Endothelial cell of umbilical vein (primary cell): ENCODE measurements around the gene COL23A1. TPM values are rescaled to one million over a fixed set of nuclear protein-coding genes. Genes with fewer than 3 reads are reported as not detected.

ENCODE experiments used
- BruUV-seq: library from RNA; stranded (reverse); fragments of 400-500 nt; replicated peaks from 2 replicates; lab custom pipeline; 2021; lab: Mats Ljungman, UMichigan
- CTCF ChIA-PET: fragments of 300-600, 350-600 bp; sonication (Branson Sonifier 250); formaldehyde crosslinking; loops from one replicate; lab custom pipeline; 2021; ENCODE audit warnings: antibody characterized with exemption, inconsistent platforms; lab: Charles Lee
- POLR2A ChIA-PET: fragments of 300-600, 350-600 bp; sonication (Branson Sonifier 250); formaldehyde crosslinking; loops from one replicate; lab custom pipeline; 2021; ENCODE audit warnings: antibody characterized with exemption, inconsistent platforms; lab: Charles Lee
- DNase-seq: peaks from one replicate; pipeline ENCODE4 v3.0.0-alpha.2; 2011; ENCODE audit warnings: low read depth, low spot score
- FAIRE-seq: peaks from 2 replicates; lab custom pipeline; 2011; peaks lifted over from hg19 to GRCh38; lab: Jason Lieb, UNC
- H2AFZ ChIP-seq: 2 replicates; pipeline ENCODE4 v1.6.0; 2012; ENCODE audit warnings: low read depth, low read length, control low read depth, inconsistent platforms
- H3K27ac ChIP-seq: 2 replicates; pipeline ENCODE4 v1.5.1; 2011; ENCODE audit warnings: low read depth, mild to moderate bottlenecking, control low read depth, low read length, moderate library complexity; ENCODE audit not compliant: insufficient read depth
- H3K27me3 ChIP-seq, 2 experiments: 2 replicates each; pipeline versions ENCODE4 v1.6.0 to v1.6.1; 2011; ENCODE audit warnings: low read length in 2 of 2, mixed read lengths in 1 of 2; ENCODE audit not compliant: control insufficient read depth in 2 of 2, insufficient read depth in 2 of 2
- H3K36me3 ChIP-seq, 2 experiments: 2 replicates in 1 of 2; 3 replicates in 1 of 2; pipeline ENCODE4 v1.5.1; 2011; ENCODE audit warnings: low read length in 2 of 2, mild to moderate bottlenecking in 1 of 2, moderate library complexity in 1 of 2; ENCODE audit not compliant: control insufficient read depth in 2 of 2, insufficient read depth in 2 of 2; ENCODE audit errors: extremely low read depth in 1 of 2
- H3K4me1 ChIP-seq: 3 replicates; pipeline ENCODE4 v1.5.1; 2011; ENCODE audit warnings: mild to moderate bottlenecking, low read length; ENCODE audit not compliant: control insufficient read depth, insufficient read depth; ENCODE audit errors: extremely low read depth
- H3K4me2 ChIP-seq: 2 replicates; pipeline ENCODE4 v1.6.1; 2011; ENCODE audit warnings: low read length, control low read depth, mixed read lengths; ENCODE audit not compliant: insufficient read depth
- H3K4me3 ChIP-seq, 3 experiments: fragments of 200-600 bp in 1 of 3; sonication (generic), shearing (Covaris generic) in 1 of 3; replicated peaks in 1 of 3; 2 replicates each; pipeline ENCODE4 v1.5.1; 2011 to 2016; ENCODE audit warnings: control low read depth in 3 of 3, low read length in 3 of 3, mild to moderate bottlenecking in 2 of 3, inconsistent platforms in 1 of 3, low read depth in 1 of 3, moderate library complexity in 1 of 3; ENCODE audit not compliant: insufficient read depth in 1 of 3
- H3K79me2 ChIP-seq: 2 replicates; pipeline ENCODE4 v1.6.0; 2012; ENCODE audit warnings: low read length, inconsistent platforms; ENCODE audit not compliant: control insufficient read depth, insufficient read depth
- H3K9ac ChIP-seq: replicated peaks from 2 replicates; pipeline ENCODE3; 2011; ENCODE audit warnings: low read length, control low read depth; ENCODE audit not compliant: insufficient read depth; ENCODE audit errors: extremely low read depth
- H3K9me1 ChIP-seq: replicated peaks from 3 replicates; pipeline ENCODE4 v1.6.0; 2011; ENCODE audit warnings: mild to moderate bottlenecking, low read length; ENCODE audit not compliant: control insufficient read depth, insufficient read depth; ENCODE audit errors: extremely low read depth
- H3K9me3 ChIP-seq: replicated peaks from 2 replicates; pipeline ENCODE4 v1.5.1; 2012; ENCODE audit warnings: low read length, inconsistent platforms; ENCODE audit not compliant: control insufficient read depth, insufficient read depth
- H4K20me1 ChIP-seq: replicated peaks from 2 replicates; pipeline ENCODE3; 2011; ENCODE audit warnings: mild to moderate bottlenecking, low read length; ENCODE audit not compliant: control insufficient read depth, insufficient read depth; ENCODE audit errors: extremely low read depth
- EZH2 ChIP-seq: IDR thresholded peaks from 2 replicates; pipeline ENCODE4 v1.6.1; 2012; ENCODE audit warnings: borderline replicate concordance, low read depth, mild to moderate bottlenecking, moderate library complexity, low read length, inconsistent platforms; ENCODE audit not compliant: severe bottlenecking
- FOS ChIP-seq: IDR thresholded peaks from 2 replicates; pipeline ENCODE4 v1.6.1; 2011; ENCODE audit warnings: mild to moderate bottlenecking, low read length, moderate library complexity, borderline replicate concordance; ENCODE audit not compliant: insufficient read depth
- GATA2 ChIP-seq: IDR thresholded peaks from 2 replicates; pipeline ENCODE4 v1.7.0; 2011; ENCODE audit warnings: low read depth, mild to moderate bottlenecking, moderate library complexity, mixed read lengths, low read length; ENCODE audit not compliant: insufficient read length, insufficient read depth
- JUN ChIP-seq: IDR thresholded peaks from 2 replicates; pipeline ENCODE4 v1.6.1; 2011; ENCODE audit warnings: borderline replicate concordance, low read depth; ENCODE audit not compliant: insufficient read length, insufficient read depth
- MYC ChIP-seq: IDR thresholded peaks from one replicate; pipeline ENCODE4 v1.6.1; 2011; ENCODE audit warnings: mild to moderate bottlenecking, low read depth, low read length
- POLR2A ChIP-seq: IDR thresholded peaks from 2 replicates; pipeline ENCODE4 v1.6.1; 2012; ENCODE audit warnings: low read depth, mild to moderate bottlenecking, control low read depth, low read length
- POLR2AphosphoS5 ChIP-seq: IDR thresholded peaks from 2 replicates; pipeline ENCODE4 v1.6.1; 2012; ENCODE audit warnings: low read depth, mild to moderate bottlenecking, control low read depth, low read length, moderate library complexity; ENCODE audit not compliant: insufficient read depth
- dilution Hi-C: fragments of 300-500 bp; cut with MboI; formaldehyde crosslinking; loops from one replicate; pipeline ENCODE4 v1.15.0; 2019; ENCODE audit warnings: low sequenced_read_pairs; ENCODE audit not compliant: extremely low pct_ligation_motif_present
- intact Hi-C: fragments of 100-400 bp; cut with micrococcal nuclease; formaldehyde crosslinking; loops from one replicate; pipeline ENCODE4 v1.10.0; 2022
- polyA plus RNA-seq, 4 experiments: library from polyadenylated mRNA; depleted of rRNA in 3 of 4; stranded (reverse) in 3 of 4; unstranded in 1 of 4; fragments of >200 nt; gene quantifications; 2 replicates each; pipeline versions ENCODE4 v1.2.1 to v1.2.3, GENCODE V29; 2011 to 2012; ENCODE audit warnings: missing spikeins in 1 of 4
- total RNA-seq: library from RNA; stranded (reverse); gene quantifications from 2 replicates; pipeline ENCODE4 v1.2.3, GENCODE V29; 2021
- TF ChIP-seq, protein P1 (sequence below): IDR thresholded peaks from 2 replicates; pipeline ENCODE4 v1.6.1; 2011; ENCODE audit not compliant: insufficient read depth, insufficient read length
- TF ChIP-seq, protein P2 (sequence below), 2 donors: IDR thresholded peaks; 1 replicate in 1 of 2; 2 replicates in 1 of 2; pipeline ENCODE4 v1.5.1; 2011; ENCODE audit warnings: low read length in 2 of 2, mild to moderate bottlenecking in 2 of 2, moderate library complexity in 2 of 2, control low read depth in 1 of 2, inconsistent platforms in 1 of 2, low read depth in 1 of 2; ENCODE audit not compliant: insufficient read depth in 1 of 2; ENCODE audit errors: extremely low read depth in 1 of 2

The COL23A1 gene
- total and polyA plus RNA-seq, 2 donors (not counting 3 experiments of a cell fraction or from before 2014, with no cell fraction given) = not detected

DNA sequence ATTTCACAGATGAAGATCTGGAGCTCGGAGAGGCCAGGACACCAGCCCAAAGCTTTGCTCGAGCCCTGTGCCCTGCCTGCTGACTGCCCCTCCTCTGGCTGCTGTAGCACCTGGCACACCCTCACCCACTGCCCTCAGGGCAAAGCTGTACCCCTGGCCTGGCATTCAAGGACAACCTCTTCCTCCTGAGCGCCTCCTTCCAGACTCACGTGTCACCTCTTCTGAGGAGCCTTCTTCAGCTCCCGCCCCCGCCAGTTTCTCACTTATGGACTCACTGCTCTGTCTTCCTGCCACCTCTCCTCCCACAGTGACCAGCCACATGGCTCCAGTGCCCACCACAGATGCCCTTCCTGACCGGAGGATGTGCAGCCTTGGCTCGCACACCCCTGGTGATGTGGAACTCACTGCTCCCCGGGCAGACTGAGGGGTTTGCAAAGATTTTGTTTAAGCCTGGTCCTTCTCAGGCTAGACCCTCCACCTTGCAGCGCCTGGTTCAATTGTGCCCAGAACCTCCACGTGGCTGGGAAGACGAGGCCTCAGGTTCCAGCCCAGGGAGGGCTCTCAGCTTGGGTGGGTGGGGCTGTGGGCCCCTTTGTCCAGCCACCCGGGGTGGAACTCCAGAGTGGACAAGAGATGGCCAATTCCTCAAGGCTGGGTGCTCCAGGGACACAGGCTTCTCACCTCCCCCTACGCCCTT, 311.0 kb downstream of the COL23A1 start:
- intact Hi-C loops (no loop called here), dilution Hi-C loops (no loop called here)
- Histone ChIP-seq H3K4me1 (no peaks in the 10 kb centered on the region), H3K27me3 (no peaks in the 10 kb centered on the region), H3K4me2 (no peak overlapping the region), H2AFZ (no peak overlapping the region), H3K9me1 (no peaks in the 10 kb centered on the region), H3K36me3 (no peaks in the 10 kb centered on the region), H4K20me1 (no peaks in the 10 kb centered on the region), H3K27ac (no peak overlapping the region), H3K79me2 (no peaks in the 10 kb centered on the region), H3K4me3 (no peak overlapping the region), H3K9me3 (peaks cover 3% of the 10 kb centered on the region), H3K9ac (no peak overlapping the region)
- TF ChIP-seq POLR2A = no peak
- no peak for TF ChIP-seq GATA2
- TF ChIP-seq, protein P1, sequence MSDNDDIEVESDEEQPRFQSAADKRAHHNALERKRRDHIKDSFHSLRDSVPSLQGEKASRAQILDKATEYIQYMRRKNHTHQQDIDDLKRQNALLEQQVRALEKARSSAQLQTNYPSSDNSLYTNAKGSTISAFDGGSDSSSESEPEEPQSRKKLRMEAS = no peak
- TF ChIP-seq POLR2AphosphoS5 = no peak
- TF ChIP-seq MYC = no peak
- TF ChIP-seq FOS = no peak
- TF ChIP-seq, protein P2, sequence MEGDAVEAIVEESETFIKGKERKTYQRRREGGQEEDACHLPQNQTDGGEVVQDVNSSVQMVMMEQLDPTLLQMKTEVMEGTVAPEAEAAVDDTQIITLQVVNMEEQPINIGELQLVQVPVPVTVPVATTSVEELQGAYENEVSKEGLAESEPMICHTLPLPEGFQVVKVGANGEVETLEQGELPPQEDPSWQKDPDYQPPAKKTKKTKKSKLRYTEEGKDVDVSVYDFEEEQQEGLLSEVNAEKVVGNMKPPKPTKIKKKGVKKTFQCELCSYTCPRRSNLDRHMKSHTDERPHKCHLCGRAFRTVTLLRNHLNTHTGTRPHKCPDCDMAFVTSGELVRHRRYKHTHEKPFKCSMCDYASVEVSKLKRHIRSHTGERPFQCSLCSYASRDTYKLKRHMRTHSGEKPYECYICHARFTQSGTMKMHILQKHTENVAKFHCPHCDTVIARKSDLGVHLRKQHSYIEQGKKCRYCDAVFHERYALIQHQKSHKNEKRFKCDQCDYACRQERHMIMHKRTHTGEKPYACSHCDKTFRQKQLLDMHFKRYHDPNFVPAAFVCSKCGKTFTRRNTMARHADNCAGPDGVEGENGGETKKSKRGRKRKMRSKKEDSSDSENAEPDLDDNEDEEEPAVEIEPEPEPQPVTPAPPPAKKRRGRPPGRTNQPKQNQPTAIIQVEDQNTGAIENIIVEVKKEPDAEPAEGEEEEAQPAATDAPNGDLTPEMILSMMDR (IDR thresholded peaks at IDR 0.05; ENCODE audit: extremely low read depth in 1 of 2, insufficient read depth in 1 of 2, low read depth in 1 of 2, low read length in 2 of 2) = no peak
- TF ChIP-seq EZH2 = no peak
- TF ChIP-seq JUN = no peak
- no TSS peak for BruUV-seq
- ChIA-PET POLR2A (no interaction called here), CTCF (interaction anchor here (0.6 to 5.6 kb wide), 5 partner anchors 11 to 1215 kb away, joined by 3 to 65 read pairs (median 3); no protein-coding TSS in a partner anchor)
- DNase-seq = no peak
- no peak for FAIRE-seq
